ENCODE measurements around the gene TCF7L2.

- TF ChIP-seq EP300 (conservative IDR thresholded peaks at IDR 0.05; ENCODE audit: poor library complexity, severe bottlenecking) (no peak), RAD21 (conservative IDR thresholded peaks at IDR 0.05) (no peak), CTCF (IDR thresholded peaks at IDR 0.05; ENCODE audit: poor library complexity, severe bottlenecking) (no peak), EZH2 (IDR thresholded peaks at IDR 0.05; ENCODE audit: borderline replicate concordance, insufficient read depth, low read length, poor library complexity, severe bottlenecking) (no peak), POLR2AphosphoS5 (IDR thresholded peaks at IDR 0.05) (no peak), REST (IDR thresholded peaks at IDR 0.05; ENCODE audit: borderline replicate concordance) (no peak), SMC3 (conservative IDR thresholded peaks at IDR 0.05; ENCODE audit: poor library complexity) (no peak), MXI1 (conservative IDR thresholded peaks at IDR 0.05; ENCODE audit: poor library complexity, severe bottlenecking) (no peak), TAF1 (IDR thresholded peaks at IDR 0.05; ENCODE audit: low read depth) (no peak)
These were observed 226.7 kb downstream of the TCF7L2 start for GRCh38 chr10:113176652-113177155.
